Inflammatory macrophage treated with lipopolysaccharide for 4 hours (primary cell): ENCODE data around the gene NOVA1.

ENCODE experiments used
- DNase-seq: peaks from one replicate; pipeline ENCODE4 v3.0.0-alpha.2; 2020

NOVA1 gene

GRCh38 chr14:26429205-26429604 is 168.6 kb downstream of the NOVA1 start:
- DNase-seq, result no peak

- no peak for DNase-seq
Measured at GRCh38 chr14:26427097-26427496, 170.7 kb downstream of the NOVA1 start.

GRCh38 chr14:26424537-26424936 is 173.3 kb downstream of the NOVA1 start:
- no peak for DNase-seq

- no peak for DNase-seq
Measured at GRCh38 chr14:26415618-26416123, 182.2 kb downstream of the NOVA1 start.

- DNase-seq, result no peak
Measured at GRCh38 chr14:26414926-26415325, 182.9 kb downstream of the NOVA1 start.

- DNase-seq, result no peak
Measured at GRCh38 chr14:26414103-26414502, 183.7 kb downstream of the NOVA1 start.

GRCh38 chr14:26412421-26412820 is 185.4 kb downstream of the NOVA1 start:
- no peak for DNase-seq

GRCh38 chr14:26410189-26410685 is 187.6 kb downstream of the NOVA1 start:
- DNase-seq, result no peak

GRCh38 chr14:26404927-26405326 is 192.9 kb downstream of the NOVA1 start:
- no peak for DNase-seq

GRCh38 chr14:26403760-26404159 is 194.1 kb downstream of the NOVA1 start:
- no peak for DNase-seq

GRCh38 chr14:26402126-26402525 is 195.7 kb downstream of the NOVA1 start:
- DNase-seq, result no peak

- no peak for DNase-seq
Measured at GRCh38 chr14:26401179-26401968, 196.5 kb downstream of the NOVA1 start.

GRCh38 chr14:26400373-26400772 is 197.5 kb downstream of the NOVA1 start:
- no peak for DNase-seq

- no peak for DNase-seq
Measured at GRCh38 chr14:26398616-26399015, 199.2 kb downstream of the NOVA1 start.
